SK-N-SH treated with all-trans-retinoic acid at 6 μM for 48 hours (cell line): ENCODE data around the gene ADIRF.

Experiments used
- OSR1 ChIP-seq: fragments of 250-450 bp; sonication (Bioruptor Pico); IDR thresholded peaks from 2 replicates; pipeline ENCODE4 v1.8.0; 2022; ENCODE audit warnings: moderate library complexity, mild to moderate bottlenecking, inconsistent platforms
- POU6F1 ChIP-seq: fragments of 250-450 bp; sonication (Bioruptor Pico); IDR thresholded peaks from 2 replicates; pipeline ENCODE4 v1.8.0; 2021; ENCODE audit warnings: low read depth, mild to moderate bottlenecking, moderate library complexity, borderline replicate concordance
- RARB ChIP-seq: fragments of 250-450 bp; sonication (Bioruptor Pico); IDR thresholded peaks from 2 replicates; pipeline ENCODE4 v1.8.0; 2021; ENCODE audit warnings: mild to moderate bottlenecking, moderate library complexity
- ZNF565 ChIP-seq: fragments of 450-650 bp; formaldehyde crosslinking; conservative IDR thresholded peaks from 2 replicates; pipeline ENCODE4 v1.5.0; 2020; ENCODE audit warnings: low read depth, mild to moderate bottlenecking, moderate library complexity

- TF ChIP-seq OSR1 (no peak), POU6F1 (CRISPR knock-in tag) (no peak), RARB (no peak), ZNF565 (CRISPR knock-in tag) (no peak)
Observed at GRCh38 chr10:86958116-86958900, 10.0 kb upstream of the ADIRF start, which contains the start of gene SNCG.
